Embryonic facial prominence (tissue), 1 donor: Measurements from ENCODE around the gene ELMO1.

Source experiments
- DNase-seq: peaks from one replicate; pipeline ENCODE4 v3.0.0-alpha.2; 2016; ENCODE audit errors: extremely low spot score

The ELMO1 gene

GRCh38 chr7:37065779-37066271 is 382.8 kb downstream of the ELMO1 start:
- no peak for DNase-seq

GRCh38 chr7:37062560-37062859 is 386.2 kb downstream of the ELMO1 start:
- DNase-seq, result no peak

GRCh38 chr7:37061849-37062559 is 386.7 kb downstream of the ELMO1 start:
- no peak for DNase-seq

GRCh38 chr7:37056234-37056912 is 392.3 kb downstream of the ELMO1 start:
- DNase-seq, result no peak

GRCh38 chr7:37054624-37055241 is 393.9 kb downstream of the ELMO1 start:
- no peak for DNase-seq

- DNase-seq, result no peak
Measured at GRCh38 chr7:37052705-37053104, 396.0 kb downstream of the ELMO1 start.

- no peak for DNase-seq
Measured at GRCh38 chr7:37050801-37051200, 397.9 kb downstream of the ELMO1 start.

GRCh38 chr7:37048674-37049073 is 400.0 kb downstream of the ELMO1 start:
- no peak for DNase-seq

GRCh38 chr7:37047260-37047659 is 401.4 kb downstream of the ELMO1 start:
- DNase-seq, result no peak

GRCh38 chr7:37046531-37047079 is 402.1 kb downstream of the ELMO1 start:
- no peak for DNase-seq

- no peak for DNase-seq
Measured at GRCh38 chr7:37045681-37046179, 402.9 kb downstream of the ELMO1 start.

GRCh38 chr7:37041461-37041860 is 407.2 kb downstream of the ELMO1 start:
- no peak for DNase-seq

- DNase-seq, result no peak
Measured at GRCh38 chr7:37040330-37040729, 408.3 kb downstream of the ELMO1 start.

GRCh38 chr7:37039131-37039749 is 409.4 kb downstream of the ELMO1 start:
- DNase-seq, result no peak

GRCh38 chr7:37038706-37039105 is 410.0 kb downstream of the ELMO1 start:
- DNase-seq, result no peak

- DNase-seq, result no peak
Measured at GRCh38 chr7:37037286-37037685, 411.4 kb downstream of the ELMO1 start.

GRCh38 chr7:37035631-37036030 is 413.0 kb downstream of the ELMO1 start:
- no peak for DNase-seq

- no peak for DNase-seq
Measured at GRCh38 chr7:37033141-37033540, 415.5 kb downstream of the ELMO1 start.

- no peak for DNase-seq
Measured at GRCh38 chr7:37032258-37032601, 416.4 kb downstream of the ELMO1 start.

GRCh38 chr7:37031571-37032257 is 416.9 kb downstream of the ELMO1 start:
- peak; percentile 52 for DNase-seq

GRCh38 chr7:37028909-37029440 is 419.7 kb downstream of the ELMO1 start:
- no peak for DNase-seq
